HG03571 (cell line): ENCODE data around the gene DPYSL5.
"Not testable (repeated sequence)": the region's sequence is repeated elsewhere in the genome, so short reads cannot be mapped to it uniquely, and the experiment has no call there.

ENCODE experiments used
- ATAC-seq: cut with Tn5 transposase; IDR thresholded peaks from one replicate; pipeline ENCODE4 v1.9.1; 2021; ENCODE audit not compliant: unreplicated experiment

Gene DPYSL5

DNA sequence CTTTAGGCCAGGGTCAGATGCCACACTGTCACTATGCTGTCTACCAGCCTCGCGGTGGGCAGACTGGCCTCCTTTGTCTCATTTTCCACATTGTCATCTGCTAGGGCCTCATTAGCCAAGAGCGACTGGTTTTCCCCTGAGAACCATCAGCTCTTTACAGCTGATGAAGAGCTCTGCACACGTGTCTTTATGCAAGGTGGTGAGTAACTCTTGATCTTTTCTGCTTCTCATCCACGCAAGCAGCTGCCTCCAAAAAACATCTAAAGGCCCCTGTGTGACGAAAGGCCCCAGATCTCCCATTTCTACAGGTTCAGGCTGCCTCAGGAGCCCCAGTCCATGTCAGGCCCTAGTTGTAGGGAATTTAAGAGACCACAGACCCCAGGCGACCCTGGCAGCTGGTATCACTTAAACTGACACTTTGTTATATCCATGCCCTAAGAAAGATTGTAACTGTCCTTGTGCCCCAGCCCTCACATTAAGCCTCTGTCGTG, 52.9 kb downstream of the DPYSL5 start:
- ATAC-seq, result no peak

- ATAC-seq, result no peak
Observed at GRCh38 chr2:26901326-26902183, 53.6 kb downstream of the DPYSL5 start.

DNA sequence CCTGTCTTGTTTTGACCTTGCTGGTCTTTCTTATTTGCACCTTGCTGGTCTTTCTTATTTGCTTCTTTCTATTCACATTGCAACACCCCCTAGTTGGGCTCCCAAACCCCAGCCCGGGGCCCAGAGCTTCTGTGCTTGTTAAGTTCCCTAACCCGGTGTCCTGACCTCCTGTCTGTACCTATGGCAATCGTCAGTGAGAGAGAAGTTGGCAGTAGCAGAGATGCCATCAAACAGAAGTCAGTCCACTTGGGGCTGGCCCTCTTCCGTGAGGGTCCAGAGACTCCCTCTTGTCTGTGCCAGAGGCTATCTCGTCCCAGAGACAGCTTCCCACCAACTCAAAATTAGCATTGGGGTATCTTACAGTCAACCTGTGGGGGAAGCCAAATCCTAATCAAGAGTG, 55.7 kb downstream of the DPYSL5 start:
- ATAC-seq, result no peak

DNA sequence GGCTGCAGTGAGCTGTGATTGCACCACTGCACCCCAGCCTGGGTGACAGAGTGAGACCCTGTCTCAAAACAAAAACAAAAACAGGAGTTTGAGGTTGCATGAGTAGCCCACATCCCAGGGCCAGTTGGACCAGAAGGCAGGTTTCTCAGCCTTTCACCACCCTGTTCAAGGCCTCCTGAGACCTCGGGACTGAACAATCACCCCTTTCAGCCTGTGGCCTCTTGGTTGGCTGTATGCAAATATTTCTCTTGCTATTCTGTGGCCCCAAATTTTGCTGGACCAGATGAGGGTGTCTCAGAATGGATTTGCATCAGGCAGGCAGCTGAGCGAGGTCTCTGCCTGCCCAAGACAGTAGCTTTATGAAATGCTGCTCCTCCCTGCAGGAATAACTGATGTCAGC, 56.9 kb downstream of the DPYSL5 start:
- ATAC-seq, result no peak

DNA sequence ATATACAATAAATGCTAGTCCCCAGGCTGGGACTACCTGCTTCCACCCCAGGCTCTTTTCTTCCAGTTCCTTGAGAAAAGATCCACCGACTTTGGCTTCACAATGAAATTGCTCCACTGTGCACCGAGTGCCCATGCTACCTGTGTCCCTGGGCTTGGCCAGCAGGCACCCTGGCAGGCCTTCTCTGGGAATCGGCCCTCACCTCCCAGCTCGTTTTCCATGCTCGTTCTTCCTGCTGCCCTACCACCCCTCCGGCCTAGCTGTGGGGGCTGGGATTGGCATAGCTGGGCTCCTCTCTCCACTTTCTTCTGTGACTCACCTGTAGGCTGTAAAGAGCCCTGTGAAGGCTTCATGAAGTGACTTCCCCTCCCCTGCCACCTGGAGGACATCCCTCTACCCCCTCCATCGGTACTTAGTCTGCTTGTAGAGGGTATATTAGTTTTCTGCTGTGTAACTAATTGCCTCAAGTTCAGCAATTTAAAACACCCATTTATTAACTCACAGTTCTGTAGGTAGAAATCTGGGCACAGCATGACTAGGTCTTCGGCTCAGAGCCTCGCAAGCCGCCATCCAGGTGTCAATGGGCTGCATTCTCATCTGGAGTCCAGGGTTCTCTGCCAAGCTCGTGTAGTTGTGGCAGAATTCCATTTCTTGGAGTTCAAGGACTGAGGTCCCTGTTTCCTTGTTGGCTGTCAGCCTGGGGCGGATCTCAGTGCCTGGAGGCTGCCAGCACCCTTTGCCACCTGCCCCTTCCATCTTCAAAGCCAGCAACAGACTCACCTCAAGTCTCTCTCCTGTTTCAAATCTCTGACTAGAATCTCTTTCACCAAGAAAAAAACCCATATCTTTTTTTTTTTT, 57.6 kb downstream of the DPYSL5 start:
- no peak for ATAC-seq

DNA sequence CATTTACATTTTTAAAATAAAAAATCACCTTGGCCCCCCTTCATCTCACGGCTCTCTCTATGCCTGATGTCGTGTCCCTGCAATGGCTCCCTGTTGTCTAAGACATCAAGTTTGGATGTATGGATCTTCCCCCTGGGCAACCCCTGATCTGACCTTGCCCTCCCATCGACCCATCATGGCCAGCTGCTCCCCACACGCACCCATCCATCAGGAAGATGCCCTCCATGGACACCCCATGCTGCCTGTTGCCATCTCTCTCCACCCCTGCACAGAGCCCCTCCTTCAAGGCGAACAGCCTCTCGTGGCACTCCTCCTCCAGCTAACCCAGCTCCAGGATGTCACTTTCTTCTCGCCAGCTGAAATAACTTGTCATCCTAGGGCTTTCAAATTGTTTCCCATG, 59.5 kb downstream of the DPYSL5 start:
- no peak for ATAC-seq

- ATAC-seq, result no peak
Observed at GRCh38 chr2:26910176-26910575, 62.2 kb downstream of the DPYSL5 start.

DNA sequence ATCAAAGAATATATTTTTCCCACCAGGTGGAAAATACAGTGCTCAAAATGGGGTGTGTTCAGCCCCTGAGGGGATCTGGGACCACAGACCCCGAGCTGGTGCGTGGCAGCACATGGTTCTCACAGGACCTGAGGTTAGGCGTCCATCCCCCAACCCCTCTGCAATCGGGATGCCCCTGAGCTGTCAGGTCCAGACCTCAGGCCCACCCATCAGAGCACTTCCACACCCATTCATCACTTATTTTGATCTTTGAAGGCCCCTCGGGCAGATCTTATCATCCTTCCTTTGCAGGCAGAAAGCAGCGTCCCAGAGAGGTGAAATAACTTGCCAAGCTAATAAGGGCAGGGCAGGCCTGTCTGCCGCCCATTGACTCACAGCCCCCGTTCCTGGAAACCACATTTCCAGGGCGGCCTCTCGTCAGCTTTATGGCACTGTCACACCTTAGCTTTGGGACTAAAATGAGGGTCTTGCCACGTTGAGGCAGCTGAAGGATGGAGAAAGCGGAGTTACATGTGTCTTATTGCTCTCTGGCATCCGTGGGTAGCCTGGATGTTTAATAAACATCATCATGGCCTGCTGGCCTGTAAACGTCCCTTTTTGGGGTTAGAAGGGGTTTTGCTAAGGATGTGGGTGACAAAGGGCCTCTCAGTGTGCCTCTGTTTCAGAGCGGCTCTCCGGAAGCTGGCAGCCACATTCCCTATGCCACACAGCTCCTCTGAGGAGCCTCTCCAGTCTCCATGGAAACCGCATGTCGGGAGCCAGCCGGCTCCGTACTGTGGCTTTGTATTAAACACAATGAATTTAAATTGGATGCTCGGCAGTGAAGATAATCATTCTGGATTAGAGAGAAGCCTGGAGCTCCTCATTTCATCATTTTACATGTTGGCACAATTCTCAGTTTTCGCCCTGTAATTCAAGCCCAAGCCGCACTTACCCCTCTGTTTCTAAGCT, 64.3 kb downstream of the DPYSL5 start:
- ATAC-seq, result no peak

DNA sequence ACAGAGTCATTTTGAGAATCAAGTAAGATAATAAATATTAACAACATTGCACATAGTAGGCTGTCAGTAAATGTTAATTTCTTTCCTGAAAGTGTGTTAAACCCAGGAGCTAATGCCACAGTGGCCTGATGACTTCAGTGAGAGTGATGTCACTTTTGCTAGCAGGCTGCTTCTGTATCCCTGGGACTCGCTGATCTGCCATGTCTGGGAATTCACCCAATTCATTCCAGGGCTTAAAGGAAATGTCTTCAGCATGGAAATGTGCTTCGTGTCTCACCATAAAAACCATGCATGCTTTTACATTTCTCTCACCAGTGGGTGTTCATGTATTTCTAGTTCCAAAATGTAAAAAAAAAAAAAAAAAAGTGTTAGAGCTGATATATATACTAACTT, 65.7 kb downstream of the DPYSL5 start:
- no peak for ATAC-seq

- no peak for ATAC-seq
Observed at GRCh38 chr2:26913999-26914658, 66.2 kb downstream of the DPYSL5 start.

GRCh38 chr2:26914659-26915310, 66.9 kb downstream of the DPYSL5 start:
- ATAC-seq, result no peak

DNA sequence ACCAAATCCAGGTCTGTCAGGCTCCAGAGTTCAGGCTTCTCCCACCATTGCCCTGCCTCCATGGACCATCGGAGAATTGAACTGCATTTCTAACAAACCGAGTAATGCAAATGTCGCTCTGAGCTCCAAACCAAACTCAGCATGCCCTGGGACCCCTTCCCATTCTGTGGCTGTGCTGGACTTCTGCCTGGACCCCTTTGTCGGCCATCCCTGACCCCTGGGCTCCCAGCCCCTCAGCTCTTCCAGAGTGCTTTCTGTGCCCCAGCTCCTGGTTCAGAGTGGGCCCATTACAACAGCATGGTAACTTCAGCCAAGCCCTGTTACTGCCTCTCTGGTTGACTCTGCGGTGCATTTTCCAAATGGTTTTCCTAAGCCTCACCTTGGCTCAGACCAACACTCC, 67.4 kb downstream of the DPYSL5 start:
- ATAC-seq, result no peak

DNA sequence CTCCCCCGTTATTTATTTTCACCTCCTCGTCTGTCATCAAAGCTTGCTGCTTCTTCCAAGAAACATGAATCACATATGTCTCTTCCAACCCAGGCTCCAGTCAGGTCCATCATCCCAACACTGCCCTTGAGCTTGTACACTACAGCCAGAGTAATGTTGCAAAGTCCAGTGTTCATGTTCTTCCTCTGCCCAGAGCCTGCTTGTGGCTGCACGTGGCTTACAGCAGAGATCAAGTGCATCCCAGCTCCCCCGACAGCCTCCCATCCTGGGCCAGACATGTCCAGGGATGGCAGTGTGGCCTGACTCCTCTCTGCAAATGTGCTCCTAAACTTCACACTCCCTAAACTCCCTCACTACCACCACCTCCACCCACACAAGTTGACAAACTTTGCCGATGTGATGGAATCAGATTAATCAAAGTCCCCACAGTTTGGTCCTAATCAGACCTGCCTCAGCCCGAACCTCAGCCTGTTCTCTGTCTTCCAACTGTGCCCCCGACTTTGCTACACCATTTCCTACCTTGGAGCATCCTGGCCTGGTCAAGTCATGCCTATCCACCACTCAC, 68.3 kb downstream of the DPYSL5 start:
- no peak for ATAC-seq

DNA sequence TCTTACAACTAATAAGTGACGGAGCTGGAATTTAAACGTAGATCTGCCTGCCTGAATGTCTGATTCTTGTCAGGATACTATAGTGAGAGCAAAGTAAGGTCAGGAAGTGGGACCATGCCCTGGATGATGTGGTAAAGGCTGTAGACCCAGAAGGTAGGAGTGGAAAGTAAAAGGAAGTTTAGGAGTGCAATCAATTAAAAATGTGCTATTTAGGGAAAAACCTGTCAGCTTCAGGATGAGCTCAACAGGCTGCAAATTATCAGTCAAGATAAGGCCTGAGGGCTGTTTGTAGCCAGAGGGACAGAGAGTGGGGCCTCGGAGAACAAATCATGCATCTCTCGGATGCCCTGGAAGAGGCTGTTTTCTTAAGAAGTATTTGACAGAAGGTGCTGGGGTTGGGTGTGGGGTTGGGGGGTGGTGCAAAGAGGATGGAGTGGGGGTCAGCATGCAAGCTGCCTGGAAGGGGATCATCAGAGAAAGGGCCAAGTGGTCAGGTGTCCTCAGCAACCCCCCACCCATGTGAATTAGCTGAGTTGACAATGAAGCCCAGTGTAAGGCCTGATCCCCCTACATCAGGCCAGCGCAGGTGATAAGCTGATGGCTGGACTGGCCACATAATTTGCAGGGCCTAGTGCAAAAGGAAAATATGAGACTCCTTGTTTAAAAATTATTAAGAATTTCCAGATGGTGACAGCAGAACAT, 69.4 kb downstream of the DPYSL5 start:
- ATAC-seq, result no peak

- no peak for ATAC-seq
Observed at GRCh38 chr2:26921323-26921722, 73.4 kb downstream of the DPYSL5 start.

DNA sequence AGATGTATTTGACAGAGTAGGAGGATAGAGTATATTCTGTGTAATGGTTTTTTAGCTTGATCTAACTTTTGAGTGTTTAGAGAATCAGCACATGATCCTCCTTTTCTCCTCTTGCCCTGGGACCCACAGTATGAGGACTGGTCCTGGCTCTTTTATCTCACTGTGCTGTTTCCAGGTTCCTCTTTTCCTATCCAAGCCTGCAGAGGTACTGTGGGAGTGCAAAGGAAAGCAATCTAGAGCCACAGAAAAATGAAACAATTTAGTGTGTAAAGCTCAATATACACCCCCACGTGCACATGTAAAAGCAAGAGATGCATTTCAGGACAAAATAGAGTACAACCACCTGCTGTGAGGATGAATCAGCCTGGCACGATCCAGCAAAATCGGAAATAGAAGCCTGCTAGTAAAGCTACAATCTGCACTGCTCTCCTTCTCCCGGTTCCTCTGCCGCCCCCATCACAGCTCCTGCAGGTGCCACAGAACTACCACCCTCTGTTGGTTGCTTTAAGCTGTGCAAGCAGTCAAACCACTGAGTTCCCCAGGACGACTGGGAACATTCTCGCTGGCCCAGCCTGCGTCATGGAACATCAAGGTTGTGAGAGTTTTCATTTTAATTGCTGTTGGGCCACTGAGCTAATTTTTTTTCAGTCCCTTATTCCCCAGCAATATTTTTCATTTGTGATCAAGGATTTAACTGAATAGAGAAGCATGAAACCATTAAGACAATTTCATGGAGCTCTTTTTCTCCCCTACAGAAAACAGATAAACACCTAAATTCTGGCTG, 74.7 kb downstream of the DPYSL5 start:
- no peak for ATAC-seq

DNA sequence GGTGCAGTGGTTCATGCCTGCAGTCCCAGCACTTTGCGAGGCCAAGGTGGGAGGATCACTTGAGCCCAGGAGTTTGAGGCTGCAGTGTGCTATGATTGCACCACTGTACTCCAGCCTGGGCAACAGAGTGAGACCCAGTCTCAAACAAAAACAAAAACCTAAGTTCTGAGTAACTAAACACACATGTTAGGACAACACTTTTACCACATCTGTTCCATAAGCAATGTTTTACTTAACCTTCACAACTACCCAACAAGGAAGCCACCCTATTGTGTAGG, 75.2 kb downstream of the DPYSL5 start:
- not testable (repeated sequence) for ATAC-seq

DNA sequence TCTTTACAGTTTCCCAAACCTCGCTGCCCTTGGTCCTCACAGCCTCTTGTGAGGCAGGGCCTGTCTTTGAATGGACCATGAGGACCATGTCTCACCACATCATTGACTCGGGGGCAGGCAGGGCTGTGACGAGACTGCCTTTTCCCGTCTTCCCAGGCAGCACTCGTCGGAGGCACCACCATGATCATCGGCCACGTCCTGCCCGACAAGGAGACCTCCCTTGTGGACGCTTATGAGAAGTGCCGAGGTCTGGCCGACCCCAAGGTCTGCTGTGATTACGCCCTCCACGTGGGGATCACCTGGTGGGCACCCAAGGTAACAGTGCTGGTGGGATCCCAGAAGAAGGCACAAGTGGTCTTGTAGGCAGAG, 76.8 kb downstream of the DPYSL5 start:
- ATAC-seq, result no peak
